Urothelium cell line (cell line): ENCODE measurements around the gene OSBPL10.
"Not testable (repeated sequence)": the region's sequence is repeated elsewhere in the genome, so short reads cannot be mapped to it uniquely, and the experiment has no call there.

Source experiments
- DNase-seq: peaks from one replicate; pipeline ENCODE4 v3.0.0; 2011; ENCODE audit warnings: low spot score, mixed read lengths
- FAIRE-seq: peaks from 2 replicates; lab custom pipeline; 2011; peaks lifted over from hg19 to GRCh38; lab: Jason Lieb, UNC

Gene OSBPL10

GRCh38 chr3:31861826-31862225, 119.2 kb downstream of the OSBPL10 start:
- DNase-seq (no peak), FAIRE-seq (no peak)

GRCh38 chr3:31860642-31861041, 120.4 kb downstream of the OSBPL10 start:
- DNase-seq, FAIRE-seq: not testable (repeated sequence)

GRCh38 chr3:31859245-31859644, 121.8 kb downstream of the OSBPL10 start:
- DNase-seq (no peak), FAIRE-seq (no peak)

- FAIRE-seq: no peak
- no peak for DNase-seq
Observed at GRCh38 chr3:31858439-31858838, 122.6 kb downstream of the OSBPL10 start.

GRCh38 chr3:31853580-31853979, 127.5 kb downstream of the OSBPL10 start:
- DNase-seq (no peak), FAIRE-seq (no peak)

- no peak for FAIRE-seq
Observed at GRCh38 chr3:31851278-31851677, 129.8 kb downstream of the OSBPL10 start.

GRCh38 chr3:31848911-31849310, 132.2 kb downstream of the OSBPL10 start:
- DNase-seq: no peak
- no peak for FAIRE-seq

More at GRCh38 chr3:31851278-31851677, 129.8 kb downstream of the OSBPL10 start:
- DNase-seq: no peak

- no peak for FAIRE-seq
- no peak for DNase-seq
Observed at GRCh38 chr3:31848163-31848818, 132.8 kb downstream of the OSBPL10 start.

- FAIRE-seq: no peak
- DNase-seq: no peak
Observed at GRCh38 chr3:31847760-31848159, 133.3 kb downstream of the OSBPL10 start.

- no peak for DNase-seq
- no peak for FAIRE-seq
Observed at GRCh38 chr3:31841515-31841914, 139.5 kb downstream of the OSBPL10 start.

GRCh38 chr3:31840252-31840651, 140.8 kb downstream of the OSBPL10 start:
- DNase-seq: no peak
- no peak for FAIRE-seq

- no peak for FAIRE-seq
- no peak for DNase-seq
Observed at GRCh38 chr3:31839144-31839917, 141.7 kb downstream of the OSBPL10 start.

GRCh38 chr3:31836131-31837075, 144.7 kb downstream of the OSBPL10 start:
- FAIRE-seq (no peak), DNase-seq (no peak)

GRCh38 chr3:31833391-31834190, 147.5 kb downstream of the OSBPL10 start:
- FAIRE-seq (peak; percentile 20), DNase-seq (no peak)

GRCh38 chr3:31832551-31832950, 148.5 kb downstream of the OSBPL10 start:
- no peak for DNase-seq
- no peak for FAIRE-seq

GRCh38 chr3:31831591-31831990, 149.5 kb downstream of the OSBPL10 start:
- FAIRE-seq: no peak
- no peak for DNase-seq

- FAIRE-seq (no peak), DNase-seq (no peak)
Observed at GRCh38 chr3:31829826-31830426, 151.1 kb downstream of the OSBPL10 start.

GRCh38 chr3:31829010-31829409, 152.1 kb downstream of the OSBPL10 start:
- FAIRE-seq: no peak
- no peak for DNase-seq

- DNase-seq (no peak), FAIRE-seq (no peak)
Observed at GRCh38 chr3:31828007-31828406, 153.1 kb downstream of the OSBPL10 start.

- FAIRE-seq (no peak), DNase-seq (no peak)
Observed at GRCh38 chr3:31823184-31823583, 157.9 kb downstream of the OSBPL10 start.
